Neutrophil (primary cell): ENCODE data around the gene ITFG1.
"Not testable (repeated sequence)": the region's sequence is repeated elsewhere in the genome, so short reads cannot be mapped to it uniquely, and the experiment has no call there.

ENCODE experiments used
- H3K27ac ChIP-seq: fragments of 200-600 bp; sonication (generic); 2 replicates; pipeline ENCODE4 v1.5.1; 2016; ENCODE audit warnings: mild to moderate bottlenecking, moderate library complexity
- H3K27me3 ChIP-seq: fragments of 200-600 bp; sonication (generic); 2 replicates; pipeline ENCODE4 v1.6.0; 2016; ENCODE audit warnings: mild to moderate bottlenecking
- H3K36me3 ChIP-seq: fragments of 200-600 bp; sonication (generic); 2 replicates; pipeline ENCODE4 v1.5.1; 2017
- H3K4me1 ChIP-seq, 2 experiments: fragments of 200-600 bp in 1 of 2; sonication (generic) in 1 of 2; 1 replicate in 1 of 2; 2 replicates in 1 of 2; pipeline versions ENCODE4 v1.5.1 to v1.6.1; 2013 to 2016; ENCODE audit warnings: low read depth in 1 of 2, low read length in 1 of 2, mild to moderate bottlenecking in 1 of 2, moderate library complexity in 1 of 2; ENCODE audit not compliant: control insufficient read depth in 1 of 2, insufficient read depth in 1 of 2
- H3K4me3 ChIP-seq, 2 experiments: fragments of 200-600 bp in 1 of 2; sonication (generic) in 1 of 2; 1 replicate in 1 of 2; 2 replicates in 1 of 2; pipeline ENCODE4 v1.5.1; 2013 to 2016; ENCODE audit warnings: low read depth in 1 of 2, low read length in 1 of 2, mild to moderate bottlenecking in 1 of 2, moderate library complexity in 1 of 2
- H3K9me3 ChIP-seq: fragments of 200-600 bp; sonication (generic); 2 replicates; pipeline ENCODE4 v1.5.1; 2016
- CTCF ChIP-seq: fragments of 200-600 bp; sonication (generic); IDR thresholded peaks from 2 replicates; pipeline ENCODE4 v1.5.1; 2016; ENCODE audit warnings: antibody characterized with exemption

The ITFG1 gene

GRCh38 chr16:47342055-47342454 lies 118.8 kb downstream of the ITFG1 start:
- Histone ChIP-seq H3K36me3 (no peaks in the 10 kb centered on the region), H3K27ac (no peak overlapping the region), H3K4me3 (no peak overlapping the region), H3K9me3 (peaks cover 10% of the 10 kb centered on the region), H3K4me1 (no peaks in the 10 kb centered on the region), H3K27me3 (no peaks in the 10 kb centered on the region)
- no peak for TF ChIP-seq CTCF

GRCh38 chr16:47330562-47330961 lies 130.3 kb downstream of the ITFG1 start:
- not testable (repeated sequence) for H3K4me1 ChIP-seq, H3K4me3 ChIP-seq, H3K27ac ChIP-seq, H3K9me3 ChIP-seq, H3K36me3 ChIP-seq, H3K27me3 ChIP-seq

- H3K9me3 ChIP-seq, H3K36me3 ChIP-seq, H3K27me3 ChIP-seq, H3K27ac ChIP-seq, H3K4me3 ChIP-seq, H3K4me1 ChIP-seq: not testable (repeated sequence)
Observed at GRCh38 chr16:47324309-47324708, 136.6 kb downstream of the ITFG1 start.

- Histone ChIP-seq H3K27ac (no peak overlapping the region), H3K36me3 (no peaks in the 10 kb centered on the region), H3K9me3 (no peaks in the 10 kb centered on the region), H3K4me3 (no peak overlapping the region), H3K4me1 (no peaks in the 10 kb centered on the region), H3K27me3 (no peaks in the 10 kb centered on the region)
- no peak for TF ChIP-seq CTCF
Observed at GRCh38 chr16:47323241-47323640, 137.6 kb downstream of the ITFG1 start.

- Histone ChIP-seq H3K27me3 (no peaks in the 10 kb centered on the region), H3K27ac (no peak overlapping the region), H3K4me3 (no peak overlapping the region), H3K9me3 (no peaks in the 10 kb centered on the region), H3K4me1 (no peaks in the 10 kb centered on the region), H3K36me3 (no peaks in the 10 kb centered on the region)
- no peak for TF ChIP-seq CTCF
Observed at GRCh38 chr16:47320546-47321310, 140.1 kb downstream of the ITFG1 start.

- Histone ChIP-seq H3K4me3 (no peak overlapping the region), H3K36me3 (no peaks in the 10 kb centered on the region), H3K27me3 (no peaks in the 10 kb centered on the region), H3K4me1 (no peaks in the 10 kb centered on the region), H3K9me3 (no peaks in the 10 kb centered on the region), H3K27ac (no peak overlapping the region)
- TF ChIP-seq CTCF: no peak
Observed at GRCh38 chr16:47317465-47318240, 143.2 kb downstream of the ITFG1 start.
